SIG-M5 (cell line): ENCODE measurements around the gene TCHHL1.

Experiments used
- DNase-seq: peaks from one replicate; lab custom pipeline; 2025; lab: John Stamatoyannopoulos, UW

TCHHL1 gene

GRCh38 chr1:152089014-152089674 lies at the start of gene TCHHL1:
TSS of gene TCHHL1 (minus strand) at chr1:152089064. CDS start at chr1:152088143, 921 bp downstream.
- DNase-seq = no peak

DNA sequence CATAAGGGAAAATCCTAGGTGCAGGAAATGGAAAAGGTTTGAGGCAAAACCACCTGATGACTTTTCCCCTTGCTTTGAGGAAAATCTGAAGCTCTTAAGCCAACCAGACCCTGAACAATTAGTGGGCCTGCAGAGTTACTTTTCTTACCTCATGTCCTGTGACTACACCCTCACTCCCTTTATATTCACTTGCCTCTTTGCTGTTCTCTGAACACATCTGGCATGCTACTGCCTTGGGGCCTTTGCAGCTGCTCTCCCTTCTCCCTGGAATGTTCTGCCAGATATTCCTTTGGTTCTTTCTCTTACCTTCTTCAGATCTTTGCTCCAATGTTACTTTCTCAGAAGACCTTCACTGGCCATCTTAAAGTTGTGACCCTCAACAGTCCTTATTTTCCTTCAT lies 48.4 kb upstream of the TCHHL1 start:
- no peak for DNase-seq

DNA sequence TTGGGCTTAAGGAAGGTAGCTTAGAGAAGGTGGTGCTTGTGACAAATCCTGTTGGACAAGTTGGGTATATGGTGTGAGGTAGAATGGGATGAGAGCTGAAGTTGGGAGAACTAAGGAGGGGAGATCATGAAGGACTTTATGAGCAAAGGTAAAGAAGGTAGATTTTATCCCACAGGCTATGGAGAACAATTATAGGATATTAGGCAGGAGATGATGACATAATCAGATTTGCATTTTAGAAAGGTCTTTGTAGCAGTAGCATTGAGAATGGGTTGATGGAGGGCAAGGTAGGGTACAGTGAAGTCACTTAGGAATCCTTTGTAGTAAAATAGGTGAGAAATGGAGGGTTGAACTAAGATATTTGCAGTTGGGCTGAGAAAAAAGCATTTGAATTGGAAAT lies 41.3 kb upstream of the TCHHL1 start:
- DNase-seq = no peak

GRCh38 chr1:152127673-152128072 lies 38.8 kb upstream of the TCHHL1 start:
- no peak for DNase-seq

GRCh38 chr1:152125834-152126443 lies 37.1 kb upstream of the TCHHL1 start:
- DNase-seq = no peak

DNA sequence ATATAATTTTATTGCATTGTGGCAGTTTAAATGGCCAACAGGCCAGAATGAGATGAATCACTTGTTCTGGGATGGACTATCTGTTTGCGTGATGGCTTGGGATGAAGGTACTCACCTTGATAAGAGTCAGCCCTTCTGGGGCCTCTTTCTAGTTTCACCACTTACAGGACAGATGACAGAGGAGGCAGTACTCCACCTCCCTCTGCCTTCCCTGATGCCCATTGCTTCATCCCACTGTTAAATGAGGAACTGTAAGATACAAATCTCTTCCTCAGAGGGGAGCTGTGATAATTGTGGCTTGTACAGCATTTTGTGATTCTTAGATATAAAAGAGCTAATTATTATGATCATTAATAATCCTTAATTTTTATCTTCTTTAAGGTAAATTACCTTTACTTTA lies 30.1 kb upstream of the TCHHL1 start:
- DNase-seq = no peak

GRCh38 chr1:152115344-152115743 lies 26.5 kb upstream of the TCHHL1 start, which contains the start of gene TCHH:
TSS of gene TCHH (minus strand) at chr1:152115444. CDS start at chr1:152114080, 1,364 bp downstream.
- no peak for DNase-seq

DNA sequence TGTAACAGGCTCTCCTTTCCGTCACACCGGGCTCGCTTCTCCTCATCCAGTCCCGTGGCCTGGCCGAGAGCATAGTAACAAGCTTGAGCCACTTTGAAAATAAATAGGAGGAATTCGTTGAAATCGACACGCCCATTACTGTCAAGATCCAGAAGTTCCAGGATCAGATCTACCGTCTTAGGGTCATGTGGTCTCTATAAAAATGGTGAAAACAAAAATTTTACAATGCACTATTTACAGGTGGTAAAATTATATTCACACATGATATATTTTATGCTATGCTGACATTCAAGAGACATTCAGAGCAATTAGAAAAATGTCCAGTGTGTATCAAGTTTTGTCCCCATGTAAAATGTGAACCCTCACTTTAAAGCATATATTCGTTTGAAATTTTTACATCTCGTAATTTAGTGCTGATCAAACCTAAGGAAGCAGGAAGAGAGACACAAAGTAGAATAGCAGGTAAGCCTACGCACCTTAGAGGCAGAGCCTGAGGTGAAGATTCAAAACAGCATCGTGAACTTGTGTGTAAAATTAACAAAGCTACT lies 24.1 kb upstream of the TCHHL1 start:
- DNase-seq = no peak

GRCh38 chr1:152112101-152112884 lies 23.4 kb upstream of the TCHHL1 start:
- DNase-seq = no peak

DNA sequence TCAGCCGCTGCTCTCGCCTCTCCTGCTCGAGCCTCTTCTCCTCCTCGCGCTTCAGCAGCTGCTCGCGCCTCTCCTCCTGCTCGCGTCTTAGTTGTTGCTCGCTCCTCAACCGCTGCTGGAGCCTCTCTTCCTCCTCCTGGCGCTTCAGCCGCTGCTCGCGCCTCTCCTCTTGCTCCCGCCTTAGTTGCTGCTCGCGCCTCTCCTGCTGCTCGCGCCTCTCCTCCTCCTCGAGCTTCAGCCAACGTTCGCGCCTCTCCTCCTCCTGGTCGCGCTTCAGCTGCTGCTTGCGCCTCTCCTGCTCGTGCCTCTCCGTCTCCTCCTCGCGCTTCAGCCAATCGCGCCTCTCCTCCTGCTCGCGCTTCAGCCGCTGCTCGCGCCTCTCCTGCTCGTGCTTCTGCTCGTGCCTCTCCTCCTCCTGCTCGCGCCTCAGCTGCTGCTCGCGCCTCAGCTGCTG lies 22.7 kb upstream of the TCHHL1 start:
- no peak for DNase-seq

- DNase-seq = no peak
These were observed 22.1 kb upstream of the TCHHL1 start for GRCh38 chr1:152110860-152111514.

DNA sequence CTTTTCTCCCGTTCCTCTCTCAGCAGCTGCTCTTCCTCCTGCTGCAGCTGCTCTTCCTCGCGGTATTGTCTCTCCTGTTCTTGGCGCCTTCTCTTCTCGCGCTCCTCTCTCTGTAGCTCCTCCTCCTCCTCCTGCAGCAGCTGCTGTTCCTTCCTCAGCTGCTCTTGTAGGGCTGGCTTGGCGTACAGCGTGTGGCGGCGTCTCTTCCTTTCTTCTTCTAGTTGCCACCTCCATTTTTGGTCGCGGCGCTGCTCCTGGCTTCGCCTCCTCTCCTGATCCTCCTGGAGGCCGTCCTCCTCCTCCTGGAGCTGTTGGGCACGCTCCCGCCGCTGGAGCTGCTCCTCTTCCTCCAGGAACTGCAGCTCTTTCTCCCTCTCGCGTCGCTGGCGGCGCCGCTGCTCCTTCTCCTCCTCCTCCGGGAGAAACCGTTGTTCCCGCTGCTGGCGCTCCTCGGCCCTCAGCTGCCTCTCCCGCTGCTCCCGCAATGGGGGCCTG lies 21.5 kb upstream of the TCHHL1 start:
- DNase-seq = no peak

GRCh38 chr1:152109998-152110294 lies 21.1 kb upstream of the TCHHL1 start:
- no peak for DNase-seq

DNA sequence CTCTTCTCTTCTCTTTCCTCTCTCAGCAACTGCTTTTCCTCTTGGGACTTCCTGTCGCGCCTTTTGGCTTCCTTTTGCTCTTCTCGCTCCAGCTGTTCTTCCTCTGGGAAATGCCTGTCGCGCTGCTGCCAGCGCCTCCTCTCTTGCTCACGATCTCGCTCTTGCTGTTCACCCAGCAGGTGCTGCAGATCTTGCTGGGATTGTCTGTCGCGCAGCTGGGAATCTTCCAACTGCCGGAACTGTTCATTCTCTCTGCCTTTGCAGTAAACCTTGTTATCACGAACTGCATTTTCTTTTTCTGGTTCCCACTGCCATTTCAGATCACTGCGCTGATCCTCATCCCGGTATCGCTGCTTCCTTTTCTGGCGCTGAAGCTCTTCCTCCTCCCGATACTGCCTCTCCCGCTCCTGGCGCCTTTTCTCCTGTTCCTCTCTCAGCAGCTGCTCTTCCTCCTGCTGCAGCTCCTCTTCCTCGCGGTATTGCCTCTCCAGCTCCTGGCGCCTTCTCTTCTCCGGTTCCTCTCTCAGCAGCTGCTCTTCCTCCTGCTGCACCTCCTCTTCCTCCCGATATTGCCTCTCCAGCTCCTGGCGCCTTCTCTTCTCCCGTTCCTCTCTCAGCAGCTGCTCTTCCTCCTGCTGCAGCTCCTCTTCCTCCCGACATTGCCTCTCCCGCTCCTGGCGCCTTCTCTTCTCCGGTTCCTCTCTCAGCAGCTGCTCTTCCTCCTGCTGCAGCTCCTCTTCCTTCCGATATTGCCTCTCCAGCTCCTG lies 20.6 kb upstream of the TCHHL1 start:
- DNase-seq = no peak

GRCh38 chr1:152108882-152109222 lies 20.0 kb upstream of the TCHHL1 start:
- no peak for DNase-seq

- DNase-seq = no peak
These were observed 19.4 kb upstream of the TCHHL1 start for GRCh38 chr1:152107984-152108881.

DNA sequence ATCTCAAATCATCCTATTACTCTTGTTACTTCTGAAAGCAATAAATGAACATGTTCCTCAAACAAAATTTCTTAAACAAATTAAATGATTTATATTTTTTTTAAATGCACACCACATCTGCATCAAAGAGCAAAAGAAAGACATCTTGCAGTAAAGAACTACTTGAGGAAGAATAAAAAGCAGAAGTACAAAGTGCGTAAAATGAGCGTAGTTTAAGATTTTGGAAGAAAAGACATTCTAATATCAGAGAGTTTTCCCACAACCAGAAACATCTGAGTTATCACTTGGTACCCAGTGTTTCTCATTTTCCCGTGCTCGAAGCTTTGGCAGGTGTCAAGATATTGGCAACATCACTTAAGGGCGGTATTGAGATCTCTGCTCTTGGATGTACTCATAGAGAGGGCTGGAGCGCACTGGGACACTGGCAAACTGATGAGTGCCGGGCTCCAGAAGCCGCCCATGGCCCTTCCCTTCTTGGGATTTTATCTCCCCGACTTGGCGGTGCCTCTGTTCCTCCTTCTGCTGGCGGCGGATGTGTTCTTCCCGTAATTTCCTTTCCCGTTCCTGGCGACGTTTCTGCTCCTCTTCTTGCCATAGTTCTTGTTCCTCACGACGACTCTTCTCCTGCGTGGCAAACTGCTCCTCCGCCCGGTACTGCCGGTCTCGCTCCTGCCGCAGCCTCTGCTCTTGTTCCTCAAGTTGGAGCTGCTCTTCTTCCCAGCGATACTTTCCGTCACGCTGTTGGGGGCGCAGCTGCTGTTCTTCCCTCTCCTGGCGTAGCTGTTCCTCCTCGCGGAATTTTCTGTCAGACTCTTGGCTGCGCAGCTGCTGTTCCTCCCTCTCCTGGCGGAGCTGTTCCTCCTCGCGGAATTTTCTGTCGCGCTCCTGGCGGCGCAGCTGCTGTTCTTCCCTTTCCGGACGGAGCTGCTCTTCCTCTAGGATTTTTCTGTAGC lies 18.4 kb upstream of the TCHHL1 start:
- no peak for DNase-seq

GRCh38 chr1:152104854-152105253 lies 16.0 kb upstream of the TCHHL1 start:
- DNase-seq = no peak

DNA sequence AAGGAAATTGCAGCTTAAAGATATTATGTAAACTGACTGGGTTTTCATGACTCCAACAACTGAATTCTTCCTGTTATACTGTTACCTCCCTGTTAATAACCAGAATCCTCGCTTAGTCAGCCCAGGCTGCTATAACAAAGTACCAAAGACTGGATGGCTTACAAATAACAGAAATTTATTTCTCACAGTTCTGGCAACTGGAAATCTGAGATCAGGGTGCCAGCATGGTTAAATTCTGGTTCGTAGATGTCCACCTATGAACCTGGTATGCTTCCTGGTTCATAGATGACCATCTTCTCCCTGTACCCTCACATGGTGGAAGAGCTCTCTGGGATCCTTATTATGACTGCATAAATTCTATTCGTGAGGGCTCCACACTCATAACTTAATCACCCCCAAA lies 8.1 kb upstream of the TCHHL1 start:
- no peak for DNase-seq
